Calu3 (cell line): ENCODE results near the gene SLC25A43. TPM values are rescaled to one million over a fixed set of nuclear protein-coding genes. Genes with fewer than 3 reads are reported as not detected.

Source experiments
- BruUV-seq: library from RNA; stranded (reverse); fragments of 400-500 nt; replicated peaks from 2 replicates; lab custom pipeline; 2021; lab: Mats Ljungman, UMichigan
- CTCF ChIA-PET: fragments of 300-600 bp; sonication (Branson Sonifier 250); formaldehyde crosslinking; loops from one replicate; lab custom pipeline; 2022; ENCODE audit warnings: antibody characterized with exemption; lab: Charles Lee
- DNase-seq: peaks from one replicate; pipeline ENCODE4 v3.0.0; 2022
- H3K27ac Mint-ChIP-seq: one replicate; pipeline ENCODE4 v1.8.0; 2022; ENCODE audit warnings: mixed read lengths; ENCODE audit not compliant: unreplicated experiment
- H3K27me3 Mint-ChIP-seq: one replicate; pipeline ENCODE4 v1.8.0; 2022; ENCODE audit warnings: mixed read lengths; ENCODE audit not compliant: unreplicated experiment
- H3K36me3 Mint-ChIP-seq: one replicate; pipeline ENCODE4 v1.8.0; 2022; ENCODE audit warnings: mild to moderate bottlenecking, moderate library complexity, mixed read lengths; ENCODE audit not compliant: insufficient read depth, unreplicated experiment
- H3K4me1 Mint-ChIP-seq: one replicate; pipeline ENCODE4 v1.8.0; 2022; ENCODE audit warnings: mild to moderate bottlenecking, low read depth, mixed read lengths; ENCODE audit not compliant: unreplicated experiment
- H3K4me3 Mint-ChIP-seq: one replicate; pipeline ENCODE4 v1.8.0; 2022; ENCODE audit warnings: mild to moderate bottlenecking, low read depth, moderate library complexity, mixed read lengths; ENCODE audit not compliant: unreplicated experiment
- H3K9me3 Mint-ChIP-seq: one replicate; pipeline ENCODE4 v1.8.0; 2022; ENCODE audit warnings: low read depth, mixed read lengths; ENCODE audit not compliant: unreplicated experiment
- CTCF ChIP-seq: fragments of 200-600 bp; IDR thresholded peaks from one replicate; pipeline ENCODE4 v1.8.0; 2022; ENCODE audit warnings: antibody characterized with exemption; ENCODE audit not compliant: unreplicated experiment
- intact Hi-C: fragments of 100-400 bp; cut with micrococcal nuclease; formaldehyde crosslinking; loops from one replicate; pipeline ENCODE4 v1.10.0; 2022; ENCODE audit not compliant: unreplicated experiment
- total RNA-seq: library from RNA; stranded (reverse); gene quantifications from 2 replicates; pipeline ENCODE4 v1.2.3, GENCODE V29; 2022

Gene SLC25A43
- total RNA-seq, 1 experiment from 2014 or later, result 15.5 TPM

GRCh38 chrX:119374736-119375135 is 24.4 kb upstream of the SLC25A43 start:
- DNase-seq, result no peak
- peaks cover 37% of the 10 kb centered on the region for H3K27me3 Mint-ChIP-seq
- no peak for TF ChIP-seq CTCF
- intact Hi-C loops, result no loop called here
- no peaks in the 10 kb centered on the region for H3K36me3 Mint-ChIP-seq
- H3K9me3 Mint-ChIP-seq, result no peaks in the 10 kb centered on the region
- H3K27ac Mint-ChIP-seq, result no peak overlapping the region
- H3K4me3 Mint-ChIP-seq, result no peak overlapping the region
- CTCF ChIA-PET, result no interaction called here
- H3K4me1 Mint-ChIP-seq, result no peaks in the 10 kb centered on the region
- no TSS peak for BruUV-seq

GRCh38 chrX:119375561-119375960 is 23.6 kb upstream of the SLC25A43 start:
- CTCF ChIA-PET, result no interaction called here
- H3K36me3 Mint-ChIP-seq, result no peaks in the 10 kb centered on the region

GRCh38 chrX:119376312-119376711 is 22.8 kb upstream of the SLC25A43 start:
- BruUV-seq, result no TSS peak
- intact Hi-C loops, result no loop called here
- peaks cover 37% of the 10 kb centered on the region for H3K27me3 Mint-ChIP-seq
- no peaks in the 10 kb centered on the region for H3K36me3 Mint-ChIP-seq
- CTCF ChIA-PET, result no interaction called here
- DNase-seq, result no peak
- no peaks in the 10 kb centered on the region for H3K9me3 Mint-ChIP-seq
- no peak overlapping the region for H3K4me3 Mint-ChIP-seq
- no peak for TF ChIP-seq CTCF
- H3K27ac Mint-ChIP-seq, result no peak overlapping the region
- H3K4me1 Mint-ChIP-seq, result no peaks in the 10 kb centered on the region

More at GRCh38 chrX:119375561-119375960, 23.6 kb upstream of the SLC25A43 start:
- Mint-ChIP-seq H3K9me3 (no peaks in the 10 kb centered on the region), H3K27ac (no peak overlapping the region), H3K4me3 (no peak overlapping the region), H3K27me3 (peaks cover 37% of the 10 kb centered on the region), H3K4me1 (no peaks in the 10 kb centered on the region)
- intact Hi-C loops, result no loop called here
- TF ChIP-seq CTCF, result no peak
- BruUV-seq, result no TSS peak
- DNase-seq, result no peak

- CTCF ChIA-PET, result interaction anchor here (0.7 kb wide), 1 partner anchor 1081 kb away, joined by 3 read pairs; no protein-coding TSS in a partner anchor
- H3K9me3 Mint-ChIP-seq, result no peaks in the 10 kb centered on the region
Observed at GRCh38 chrX:119381349-119381944, 17.7 kb upstream of the SLC25A43 start.

More at GRCh38 chrX:119381349-119381944, 17.7 kb upstream of the SLC25A43 start:
- no peak for TF ChIP-seq CTCF
- Mint-ChIP-seq H3K27ac (no peak overlapping the region), H3K4me1 (no peaks in the 10 kb centered on the region), H3K36me3 (no peaks in the 10 kb centered on the region), H3K27me3 (peaks cover 10% of the 10 kb centered on the region), H3K4me3 (no peak overlapping the region)
- no peak for DNase-seq
- intact Hi-C loops, result no loop called here
- BruUV-seq, result no TSS peak
